Gastrocnemius medialis (tissue), 4 donors: Measurements from ENCODE around the gene MFSD6. TPM values are rescaled to one million over a fixed set of nuclear protein-coding genes. Genes with fewer than 3 reads are reported as not detected.

Source experiments
- ATAC-seq, 2 donors: fragments of 150-250 bp; one replicate each; pipeline ENCODE4 v1.9.1; 2016
- DNase-seq, 2 donors: peaks; one replicate each; pipeline ENCODE4 v3.0.0-alpha.2; 2019
- H3K27ac ChIP-seq, 4 donors: fragments of 200-600 bp; sonication (generic); 1 replicate in 1 of 4; 2 replicates in 3 of 4; pipeline ENCODE4 v1.5.1; 2016 to 2018; ENCODE audit warnings: mild to moderate bottlenecking in 2 of 4, moderate library complexity in 1 of 4
- H3K27me3 ChIP-seq, 3 donors: fragments of 200-600 bp; sonication (generic) in 2 of 3; 1 replicate in 1 of 3; 2 replicates in 2 of 3; pipeline versions ENCODE4 v1.5.1 to v1.6.0; 2016 to 2019; ENCODE audit warnings: mild to moderate bottlenecking in 1 of 3, moderate library complexity in 1 of 3
- H3K36me3 ChIP-seq, 2 donors: fragments of 200-600 bp; sonication (generic) in 1 of 2; one replicate each; pipeline ENCODE4 v1.5.1; 2017 to 2018
- H3K4me1 ChIP-seq, 2 donors: fragments of 200-600 bp; sonication (generic) in 1 of 2; one replicate each; pipeline ENCODE4 v1.5.1; 2016 to 2017; ENCODE audit warnings: mild to moderate bottlenecking in 2 of 2
- H3K4me3 ChIP-seq, 4 donors: fragments of 200-600 bp; sonication (generic) in 3 of 4; 1 replicate in 1 of 4; 2 replicates in 3 of 4; pipeline ENCODE4 v1.5.1; 2016 to 2019; ENCODE audit warnings: mild to moderate bottlenecking in 2 of 4
- H3K9me3 ChIP-seq, 3 donors: fragments of 200-600 bp; sonication (generic) in 2 of 3; 1 replicate in 1 of 3; 2 replicates in 2 of 3; pipeline ENCODE4 v1.5.1; 2016 to 2019
- CTCF ChIP-seq, 5 experiments: fragments of 450-650 bp in 3 of 5; fragments of 200-600 bp in 2 of 5; sonication (generic) in 2 of 5; IDR thresholded peaks in 4 of 5; conservative IDR thresholded peaks in 1 of 5; 1 replicate in 4 of 5; 2 replicates in 1 of 5; pipeline ENCODE4 v1.5.1; 2016 to 2019; ENCODE audit warnings: antibody characterized with exemption in 5 of 5, mild to moderate bottlenecking in 3 of 5, moderate library complexity in 3 of 5
- POLR2A ChIP-seq, 2 donors: fragments of 450-650 bp; IDR thresholded peaks; one replicate each; pipeline ENCODE4 v1.6.1; 2017; ENCODE audit warnings: antibody characterized with exemption in 2 of 2, mild to moderate bottlenecking in 2 of 2, moderate library complexity in 2 of 2
- in situ Hi-C, 4 donors: fragments of 200-750 bp; cut with MboI; loops; one replicate each; pipeline versions ENCODE4 v1.15.0 to v1.8.0; 2017; ENCODE audit warnings: low sequenced_read_pairs in 4 of 4
- intact Hi-C: fragments of 100-400 bp; cut with DNase I; formaldehyde crosslinking; loops from one replicate; pipeline ENCODE4 v1.15.1; 2023; ENCODE audit warnings: low total_unique reads
- total RNA-seq, 4 donors: library from RNA; depleted of rRNA; stranded (reverse); fragments of >200 nt; gene quantifications; one replicate each; pipeline versions ENCODE4 v1.1.0 to v1.2.3, GENCODE V29; 2016

Gene MFSD6
- total RNA-seq, 4 donors from 2014 or later = 9.3 to 20.3 (median 12.5) TPM

DNA sequence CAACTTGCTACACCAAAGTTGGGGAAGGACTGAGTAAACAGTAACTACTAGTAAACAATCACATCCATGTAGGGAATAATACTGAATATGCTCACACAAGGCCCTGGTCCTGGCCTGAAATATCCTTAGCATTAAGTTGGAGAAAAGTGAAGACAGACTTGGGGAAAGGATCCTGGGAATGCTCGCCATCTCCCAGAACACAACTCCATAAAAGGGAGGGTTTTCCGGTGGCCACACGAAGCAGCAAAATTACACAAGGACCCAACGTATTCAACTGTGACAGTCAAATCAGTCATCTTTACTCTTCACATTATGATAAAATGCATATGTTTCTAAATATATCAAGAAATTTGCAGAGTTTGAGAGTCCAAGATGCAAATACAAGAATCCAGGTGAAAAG lies 119.1 kb downstream of the MFSD6 start:
- Histone ChIP-seq H3K27me3 (no peaks in the 10 kb centered on the region), H3K9me3 (no peaks in the 10 kb centered on the region), H3K36me3 (no peaks in the 10 kb centered on the region), H3K4me3 (no peak overlapping the region), H3K27ac (no peak overlapping the region), H3K4me1 (no peaks in the 10 kb centered on the region)
- TF ChIP-seq POLR2A (IDR thresholded peaks at IDR 0.05) (no peak), CTCF (IDR thresholded peaks at IDR 0.05 in 4 of 5, conservative IDR thresholded peaks at IDR 0.05 in 1 of 5) (no peak)
- in situ Hi-C loops = loop anchor here in 1 of 4 donors (25.0 kb wide), 1 partner anchor 110 kb away; the partner anchor contains the start of gene NAB1
- intact Hi-C loops = no loop called here
- no peak for ATAC-seq
- no peak for DNase-seq

DNA sequence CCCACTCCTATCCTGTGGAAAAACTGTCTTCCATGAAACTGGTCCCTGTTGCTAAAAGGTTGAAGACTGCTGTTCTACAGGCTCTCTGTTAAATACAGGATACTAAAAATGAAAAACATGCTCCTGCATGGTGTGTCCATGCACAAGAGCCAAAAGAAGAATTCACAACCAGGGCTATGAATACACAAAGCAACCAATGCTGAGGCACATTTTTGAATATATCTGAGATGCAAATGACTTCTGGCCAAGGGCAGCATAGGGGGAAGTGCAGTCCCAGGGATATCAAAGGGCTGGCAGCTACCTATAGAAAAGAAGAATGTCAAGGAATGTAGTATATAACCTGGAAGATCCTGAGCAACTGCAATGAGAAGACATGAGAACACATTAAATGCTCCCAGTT lies 119.8 kb downstream of the MFSD6 start:
- Histone ChIP-seq H3K36me3 (no peaks in the 10 kb centered on the region), H3K27me3 (no peaks in the 10 kb centered on the region), H3K4me1 (no peaks in the 10 kb centered on the region), H3K4me3 (no peak overlapping the region), H3K9me3 (no peaks in the 10 kb centered on the region), H3K27ac (no peak overlapping the region)
- TF ChIP-seq CTCF (IDR thresholded peaks at IDR 0.05 in 4 of 5, conservative IDR thresholded peaks at IDR 0.05 in 1 of 5) (no peak), POLR2A (IDR thresholded peaks at IDR 0.05) (no peak)
- DNase-seq = no peak
- ATAC-seq = no peak
- in situ Hi-C loops (loop anchor here in 1 of 4 donors (25.0 kb wide), 1 partner anchor 109 kb away; the partner anchor contains the start of gene NAB1), intact Hi-C loops (no loop called here)

- Histone ChIP-seq H3K36me3 (no peaks in the 10 kb centered on the region), H3K4me1 (peaks cover 2% of the 10 kb centered on the region in 2 donors), H3K9me3 (no peaks in the 10 kb centered on the region), H3K27ac (no peak overlapping the region), H3K4me3 (no peak overlapping the region), H3K27me3 (no peaks in the 10 kb centered on the region)
- intact Hi-C loops (no loop called here), in situ Hi-C loops (loop anchor here in 1 of 4 donors (25.0 kb wide), 1 partner anchor 109 kb away; the partner anchor contains the start of gene NAB1)
- TF ChIP-seq POLR2A (IDR thresholded peaks at IDR 0.05) (no peak), CTCF (IDR thresholded peaks at IDR 0.05 in 4 of 5, conservative IDR thresholded peaks at IDR 0.05 in 1 of 5) (no peak)
- peak in 1 of 2 donors; percentile 69 for ATAC-seq
- DNase-seq = no peak
Observed at GRCh38 chr2:190528521-190529001, 120.4 kb downstream of the MFSD6 start.

GRCh38 chr2:190529486-190530247 lies 121.5 kb downstream of the MFSD6 start:
- no peak for ATAC-seq
- no peak for DNase-seq
- Histone ChIP-seq H3K36me3 (no peaks in the 10 kb centered on the region), H3K4me1 (peaks cover 5 to 6% of the 10 kb centered on the region in 2 donors), H3K9me3 (no peaks in the 10 kb centered on the region), H3K4me3 (no peak overlapping the region), H3K27me3 (no peaks in the 10 kb centered on the region), H3K27ac (no peak overlapping the region)
- intact Hi-C loops (loop anchor here (10.0 kb wide), 1 partner anchor 485 kb away; the partner anchor contains the start of gene STAT1), in situ Hi-C loops (loop anchor here in 1 of 4 donors (10.0 to 25.0 kb wide), 2 partner anchors 108 to 205 kb away; partner anchors contain the start of gene NAB1)
- no peak for TF ChIP-seq CTCF (IDR thresholded peaks at IDR 0.05 in 4 of 5, conservative IDR thresholded peaks at IDR 0.05 in 1 of 5)
- TF ChIP-seq POLR2A (IDR thresholded peaks at IDR 0.05) = no peak
